Stimulated activated CD8-positive, alpha-beta memory T cell treated with anti-CD3 and anti-CD28 coated beads, Interleukin-15, amount 100 ng/mL, for 24 hours (primary cell): Measurements from ENCODE around the gene LEMD2.

Source experiments
- DNase-seq: peaks from one replicate; pipeline ENCODE4 v3.0.0-alpha.2; 2020; ENCODE audit warnings: low read depth

Gene LEMD2

DNA sequence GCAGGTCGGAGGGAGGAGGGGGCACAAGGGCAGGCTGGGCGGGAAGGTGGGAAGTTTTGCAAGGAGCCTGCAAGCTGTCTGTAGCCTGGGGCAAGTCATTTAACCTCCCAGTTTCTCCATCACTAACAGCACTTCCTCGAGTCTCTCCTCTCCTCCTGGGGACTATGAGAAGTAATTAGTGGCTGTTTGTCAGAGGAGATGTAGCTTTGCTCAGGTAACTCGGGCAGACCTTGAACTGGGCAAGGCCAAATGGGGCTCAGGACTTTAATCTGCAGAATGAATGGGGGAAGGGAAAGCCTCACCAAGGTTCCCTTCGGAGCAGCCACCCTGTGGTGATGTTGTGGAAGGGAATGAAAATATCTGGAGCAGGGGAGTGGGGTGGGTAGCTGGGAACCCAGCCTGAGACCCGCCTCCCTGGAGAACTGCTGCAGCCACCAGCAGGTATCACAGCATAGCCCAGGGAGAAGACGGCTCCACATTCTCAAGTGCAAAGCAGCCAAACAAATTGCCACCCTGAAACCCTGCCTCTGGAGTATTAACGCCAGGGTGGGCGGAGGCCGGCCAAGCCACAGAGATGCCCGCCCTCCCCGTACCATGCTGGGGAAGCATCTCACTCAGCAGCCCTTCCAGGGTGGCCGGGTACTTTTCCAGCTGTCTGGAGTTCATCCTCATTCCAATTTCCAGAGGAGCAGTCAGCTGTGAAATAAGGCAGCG, 6.1 kb upstream of the LEMD2 start:
- no peak for DNase-seq

DNA sequence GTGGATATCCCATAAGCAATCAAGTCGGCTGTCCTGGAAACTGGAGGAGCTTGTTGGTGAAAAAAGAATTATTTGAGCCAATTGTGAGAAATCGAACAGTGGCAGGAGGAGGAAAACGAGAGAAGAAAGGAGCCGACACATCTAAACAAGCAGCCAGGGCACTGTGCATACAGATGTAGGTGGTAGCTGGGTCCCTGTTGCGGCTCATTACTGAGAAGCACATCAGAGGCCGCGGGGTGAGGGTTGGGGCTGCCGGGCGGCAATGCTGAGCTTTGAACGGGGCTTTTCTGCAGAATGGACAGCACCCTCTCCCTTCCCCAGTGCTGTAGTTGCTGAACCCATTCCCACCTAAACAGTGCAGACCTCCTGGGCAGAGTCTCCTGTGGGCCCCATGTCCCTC, 4.1 kb upstream of the LEMD2 start:
- DNase-seq = no peak

DNA sequence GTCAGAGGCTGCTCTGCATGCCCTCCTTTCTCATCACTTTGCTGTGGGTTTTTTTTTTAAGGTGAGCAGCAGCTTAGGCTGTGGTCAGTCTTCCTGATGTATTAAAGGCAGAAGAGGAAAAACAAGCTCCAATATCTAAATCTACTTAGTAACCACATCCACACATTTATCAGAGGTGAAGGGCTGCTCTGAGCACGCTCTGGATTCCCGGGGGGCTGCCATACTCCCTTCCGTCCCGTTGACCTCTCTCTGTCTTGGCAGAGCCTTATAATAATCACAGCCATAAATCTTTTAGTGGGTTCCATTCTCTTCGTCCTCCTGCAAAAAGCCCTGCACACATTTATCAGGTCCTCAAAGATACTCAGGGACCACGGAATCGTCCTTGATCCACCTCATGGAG, 2.7 kb upstream of the LEMD2 start:
- DNase-seq = no peak

DNA sequence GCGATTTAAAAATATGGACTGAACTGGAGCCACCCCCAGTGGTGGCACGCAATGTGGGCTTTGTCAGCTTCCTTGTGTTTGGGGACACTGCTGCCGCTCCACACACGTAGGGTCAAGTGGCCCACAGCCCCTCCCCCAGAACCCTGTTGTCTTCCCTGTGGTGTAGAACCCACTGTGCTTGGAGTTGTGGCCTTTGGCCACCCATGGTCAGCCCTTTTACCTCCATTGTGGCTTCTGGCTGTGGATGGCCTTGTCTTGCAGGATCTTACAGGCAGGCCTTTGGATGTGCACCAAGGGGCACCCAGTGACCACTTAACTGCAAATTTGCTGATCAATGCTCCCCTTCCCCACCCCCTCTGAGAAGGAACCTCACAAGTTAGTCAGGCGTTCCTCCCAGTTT, 2.0 kb upstream of the LEMD2 start:
- no peak for DNase-seq

DNA sequence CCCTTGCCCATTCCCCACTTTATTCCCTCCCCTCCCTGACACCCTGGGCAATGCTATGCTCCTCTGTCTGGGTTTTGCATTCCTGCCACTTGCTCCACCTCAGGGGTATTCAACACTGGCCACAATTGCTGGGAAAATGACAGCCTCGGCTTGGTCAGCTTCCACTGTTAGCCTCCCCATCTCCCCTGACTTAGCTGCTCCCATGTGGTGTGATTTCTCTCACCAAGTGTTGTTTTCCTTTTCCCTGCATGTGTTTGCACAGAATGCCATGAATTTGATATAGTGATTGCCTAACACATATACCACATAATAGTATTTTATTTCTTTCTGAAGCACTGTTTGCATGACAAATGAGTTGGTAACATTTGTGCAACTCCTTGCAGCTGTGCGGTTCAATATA, 1.4 kb upstream of the LEMD2 start:
- no peak for DNase-seq

DNA sequence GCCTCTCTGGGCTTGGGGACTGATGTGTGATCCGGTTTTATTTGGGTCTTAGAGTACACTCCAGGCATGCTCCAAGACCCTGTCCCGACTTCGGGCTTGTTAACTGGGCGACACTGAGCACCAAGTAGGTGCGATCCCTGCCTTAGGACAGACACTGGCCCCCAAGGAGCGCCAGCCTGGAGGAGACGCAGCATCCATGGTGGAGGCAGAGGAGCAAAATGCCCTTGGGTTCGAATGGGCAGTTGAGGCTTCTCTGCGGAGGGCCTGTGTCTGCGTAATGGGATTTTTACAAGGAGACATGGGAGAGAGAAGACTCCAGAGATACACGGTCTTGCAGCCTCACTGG, 593 bp upstream of the LEMD2 start:
- DNase-seq = no peak

DNA sequence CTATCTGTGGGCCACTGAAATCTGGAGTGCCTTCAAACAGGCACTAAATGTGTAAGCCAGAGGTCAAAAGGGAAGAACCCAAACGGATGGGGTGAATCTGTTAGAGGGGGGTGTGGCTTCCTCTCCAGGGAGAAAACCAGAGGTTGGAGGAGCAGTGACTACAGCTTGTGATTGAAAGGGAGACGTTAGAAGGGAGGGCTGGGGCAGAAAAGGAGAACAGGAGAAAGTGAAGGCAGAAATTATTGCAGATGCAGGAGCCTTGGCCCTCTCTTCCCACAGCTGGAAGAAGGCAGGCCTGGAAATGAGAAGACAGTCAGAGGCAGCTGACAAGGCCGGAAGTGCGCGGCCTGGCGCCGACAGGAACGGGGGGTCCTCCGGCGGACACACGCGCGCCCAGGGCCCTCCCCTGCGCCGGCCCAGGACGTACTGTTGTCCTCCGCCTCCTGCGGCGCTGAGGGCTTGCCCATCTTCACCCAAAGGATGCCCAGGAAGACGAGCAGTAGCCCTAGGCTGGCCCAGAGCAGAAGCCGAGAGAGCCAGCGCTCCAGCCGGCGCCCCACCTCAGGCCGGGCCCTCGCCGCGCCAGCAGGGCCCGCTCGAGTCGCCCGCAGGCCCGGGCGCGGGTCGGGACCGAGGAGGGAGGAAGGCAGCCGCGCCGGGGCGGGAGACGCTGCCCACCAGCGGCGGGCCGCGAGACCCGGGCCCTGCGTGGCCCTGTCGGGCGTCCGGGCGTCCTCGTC, 806 bp downstream of the LEMD2 start:
- peak; percentile 26 for DNase-seq

DNA sequence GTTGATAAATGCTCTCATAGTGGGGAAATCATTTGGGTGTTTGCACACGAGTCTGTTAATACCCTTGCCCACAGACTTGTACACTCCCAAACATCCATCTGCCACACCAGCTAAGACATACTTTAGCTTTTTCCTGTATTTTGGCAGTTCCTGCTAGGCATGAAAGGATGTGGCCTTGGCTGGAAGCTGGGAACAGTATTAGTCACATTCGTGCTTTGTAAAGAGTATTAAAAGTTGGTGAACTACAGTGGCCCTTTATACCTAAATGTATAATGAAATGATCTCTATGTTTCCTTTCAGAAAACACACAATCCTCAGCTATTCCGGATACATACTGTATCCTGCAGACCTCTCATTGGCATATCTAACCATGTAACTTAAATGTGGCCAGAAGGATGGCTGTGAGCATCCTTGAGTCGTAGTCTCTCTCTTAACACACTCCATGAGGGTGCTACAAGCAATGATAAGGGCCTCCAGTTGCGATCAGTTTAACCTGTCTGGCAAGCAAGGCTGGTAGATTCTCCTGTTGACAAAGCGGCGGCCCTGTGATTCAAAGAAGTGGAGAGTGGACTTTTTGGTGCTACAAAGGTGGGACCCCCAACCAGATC, 1.5 kb downstream of the LEMD2 start:
- DNase-seq = no peak

DNA sequence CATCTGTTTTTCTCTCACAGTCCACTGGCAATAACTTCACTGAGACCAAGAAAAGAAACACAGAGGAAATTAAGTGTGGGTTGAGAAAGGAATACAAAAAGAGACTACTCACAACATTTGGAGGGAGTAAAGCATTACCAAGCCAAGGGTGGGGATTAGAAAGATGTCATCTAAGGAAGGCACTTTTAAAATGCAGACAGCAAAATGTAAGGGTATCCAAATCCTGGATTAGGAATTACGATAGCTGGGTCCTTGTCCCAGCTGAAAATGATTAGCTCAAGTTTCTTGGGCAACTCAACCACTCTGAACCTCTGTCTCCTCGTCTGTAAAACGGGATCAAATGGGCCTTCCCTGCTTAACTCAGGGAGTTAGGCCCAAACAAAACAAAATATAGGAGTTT, 2.2 kb downstream of the LEMD2 start:
- no peak for DNase-seq

DNA sequence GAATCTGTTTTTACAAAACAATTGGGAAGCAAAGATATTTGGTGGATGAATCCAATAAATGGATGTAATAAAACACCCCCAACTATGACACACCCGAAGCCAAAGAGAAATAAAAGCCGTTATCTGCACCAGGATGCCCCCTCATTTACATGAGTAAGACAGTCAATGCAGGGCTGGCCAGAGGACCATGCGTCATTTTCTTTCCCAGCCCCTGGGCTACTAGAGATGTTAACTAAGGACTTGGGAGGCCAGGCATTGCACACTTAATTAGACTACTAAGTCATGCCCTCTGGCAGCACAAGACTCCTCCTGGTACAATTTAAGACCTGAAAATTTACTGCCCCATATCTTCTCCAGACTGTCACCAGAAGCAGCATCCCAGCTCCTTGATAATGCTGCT, 3.2 kb downstream of the LEMD2 start:
- DNase-seq = no peak

DNA sequence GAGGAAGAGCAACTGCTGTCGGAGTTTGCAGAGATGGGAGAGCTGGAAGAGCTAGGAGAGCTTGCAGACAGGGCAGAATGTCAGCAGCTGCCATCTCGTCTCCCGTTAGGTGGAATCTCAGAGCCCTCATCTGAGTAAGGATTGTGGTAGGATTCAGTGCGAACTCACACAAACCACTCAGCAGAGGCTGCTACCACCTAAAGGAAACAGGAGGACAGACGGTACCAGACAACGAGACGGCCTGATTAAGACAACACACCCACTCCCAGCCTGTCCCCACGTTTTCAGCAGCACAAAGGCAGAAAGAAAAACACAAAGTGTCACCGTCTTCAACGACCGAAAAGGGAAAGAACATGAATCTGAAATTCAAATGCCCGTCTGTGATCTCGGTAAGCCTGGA, 4.1 kb downstream of the LEMD2 start:
- no peak for DNase-seq

DNA sequence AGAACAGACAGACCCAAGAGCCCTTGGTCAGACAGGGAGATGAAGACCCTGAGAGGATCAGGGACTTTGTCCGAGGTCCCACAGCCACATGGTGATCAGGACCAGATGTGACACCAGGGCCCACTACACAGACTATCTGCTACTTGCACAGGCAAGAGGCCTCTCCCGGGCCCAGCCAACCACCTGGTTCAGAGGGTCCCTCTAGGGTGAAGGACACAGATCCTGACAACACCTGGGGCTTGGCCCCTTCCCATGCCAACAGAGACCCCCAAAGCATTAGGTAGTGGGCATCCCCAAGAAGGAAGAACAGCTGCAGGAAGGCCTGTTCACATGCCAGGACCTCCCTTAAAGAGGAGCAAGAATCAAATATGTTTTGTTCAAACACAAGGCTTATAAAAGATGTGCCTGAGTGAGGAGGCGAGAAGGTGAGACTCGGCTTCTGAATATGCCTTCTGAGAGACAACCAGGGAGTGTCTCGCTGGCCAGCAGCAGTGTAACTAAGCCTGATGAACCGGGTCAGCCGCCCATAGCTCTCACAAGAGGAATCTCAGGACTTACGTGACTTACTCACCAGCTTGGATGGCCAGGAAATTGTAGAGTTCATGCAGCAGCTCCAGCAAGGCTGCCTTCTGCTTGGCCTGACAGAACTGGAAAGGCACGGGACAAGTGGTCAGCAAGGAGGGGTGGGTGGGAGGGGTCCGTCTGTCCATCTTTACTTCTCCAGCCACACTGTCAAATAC, 5.0 kb downstream of the LEMD2 start:
- no peak for DNase-seq

DNA sequence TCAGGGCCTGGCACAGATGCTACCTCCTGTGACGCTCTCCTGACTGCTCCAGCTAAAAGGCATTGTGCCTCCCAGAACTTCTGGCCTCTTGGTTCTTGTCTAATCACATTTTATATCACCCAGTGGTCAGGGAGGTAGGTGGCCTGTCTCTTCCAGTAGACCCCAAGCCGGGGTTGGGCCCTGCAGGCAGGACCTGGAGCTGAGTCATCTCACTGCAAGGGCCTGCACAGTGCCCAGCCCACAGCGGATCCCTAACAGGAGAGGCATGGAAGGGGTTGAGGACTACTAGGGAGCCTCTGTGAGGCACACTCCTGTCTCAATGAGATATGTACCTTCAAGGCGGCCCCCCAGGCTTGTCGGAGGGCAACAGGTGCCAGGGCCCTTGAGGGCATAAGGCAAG, 6.4 kb downstream of the LEMD2 start:
- no peak for DNase-seq

DNA sequence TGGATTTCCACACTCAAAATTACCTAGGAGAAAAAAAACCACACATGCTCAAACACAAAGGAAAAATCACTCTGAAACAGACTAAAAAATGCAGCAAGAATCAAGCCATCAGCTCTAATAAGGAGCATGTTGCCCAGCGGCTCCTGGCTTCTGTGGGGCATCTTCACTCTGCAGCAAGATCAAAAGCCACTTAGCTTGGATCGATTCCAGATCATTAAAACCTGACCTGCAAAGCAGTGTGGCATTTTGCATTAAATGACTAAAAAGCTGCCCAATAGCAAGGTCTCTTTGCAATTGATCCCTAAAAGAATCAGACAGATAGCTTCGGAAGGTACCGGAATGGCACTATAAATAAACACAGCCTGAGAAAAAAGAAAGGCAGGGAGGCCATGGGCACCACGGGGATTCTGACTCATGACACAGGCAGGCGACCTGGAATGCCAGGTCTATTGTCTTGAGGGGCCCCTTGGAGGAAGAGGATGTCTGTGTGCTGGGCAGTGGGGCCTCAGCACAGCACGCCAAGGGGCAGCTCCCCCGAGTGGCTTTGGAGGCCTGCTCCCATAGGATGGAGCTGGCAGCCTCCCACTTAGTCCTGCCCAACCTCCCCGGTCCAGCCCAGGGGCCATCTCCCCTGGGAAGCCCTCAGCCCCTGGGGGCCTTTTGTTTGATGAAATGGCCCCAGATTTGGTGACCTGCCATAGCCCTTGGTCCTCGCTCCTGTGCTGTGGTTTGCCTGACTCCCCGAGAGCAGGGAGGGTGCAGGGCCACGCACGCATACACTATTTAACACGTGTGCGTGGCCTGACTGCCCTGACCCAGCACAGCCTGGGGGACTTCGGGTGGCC, 7.6 kb downstream of the LEMD2 start:
- no peak for DNase-seq

DNA sequence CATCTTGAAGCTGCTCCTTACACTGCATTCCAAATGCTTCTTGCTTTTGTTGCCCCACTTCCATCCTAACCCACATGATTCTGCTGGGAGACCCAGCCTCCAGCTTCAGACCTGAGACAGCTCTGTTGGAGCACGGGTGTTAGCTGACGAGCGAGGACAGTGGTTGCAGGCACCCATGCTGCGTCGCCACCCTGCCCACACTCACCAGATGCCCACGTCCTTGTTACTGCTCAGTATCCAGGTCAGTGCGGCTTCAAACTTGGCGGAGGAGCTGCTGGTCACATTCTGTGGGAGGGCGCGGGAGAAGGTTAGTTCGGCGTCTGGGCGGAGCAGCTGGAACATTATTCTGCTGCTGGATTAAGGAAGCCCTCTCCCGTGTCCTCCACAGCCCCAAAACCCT, 9.0 kb downstream of the LEMD2 start:
- DNase-seq = no peak

DNA sequence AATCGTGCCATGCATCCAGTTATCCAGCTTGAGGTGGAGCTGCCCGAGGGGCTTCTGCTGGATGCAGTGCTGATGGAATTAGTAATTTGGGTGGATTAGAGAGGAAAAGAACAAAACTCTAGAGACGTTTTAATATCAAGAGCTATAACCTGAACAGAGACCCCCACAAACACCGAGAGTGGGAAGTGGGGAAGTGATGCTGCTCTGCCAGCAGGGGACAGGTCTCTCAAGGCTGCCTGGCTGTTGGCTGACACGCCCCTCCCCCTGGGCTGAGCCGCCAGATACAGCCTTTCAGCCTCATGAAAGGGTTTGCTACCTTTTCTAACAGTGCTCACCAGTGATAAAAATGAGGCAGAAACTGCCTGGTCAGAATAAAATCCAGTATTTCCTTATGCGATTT, 9.6 kb downstream of the LEMD2 start:
- DNase-seq = no peak

DNA sequence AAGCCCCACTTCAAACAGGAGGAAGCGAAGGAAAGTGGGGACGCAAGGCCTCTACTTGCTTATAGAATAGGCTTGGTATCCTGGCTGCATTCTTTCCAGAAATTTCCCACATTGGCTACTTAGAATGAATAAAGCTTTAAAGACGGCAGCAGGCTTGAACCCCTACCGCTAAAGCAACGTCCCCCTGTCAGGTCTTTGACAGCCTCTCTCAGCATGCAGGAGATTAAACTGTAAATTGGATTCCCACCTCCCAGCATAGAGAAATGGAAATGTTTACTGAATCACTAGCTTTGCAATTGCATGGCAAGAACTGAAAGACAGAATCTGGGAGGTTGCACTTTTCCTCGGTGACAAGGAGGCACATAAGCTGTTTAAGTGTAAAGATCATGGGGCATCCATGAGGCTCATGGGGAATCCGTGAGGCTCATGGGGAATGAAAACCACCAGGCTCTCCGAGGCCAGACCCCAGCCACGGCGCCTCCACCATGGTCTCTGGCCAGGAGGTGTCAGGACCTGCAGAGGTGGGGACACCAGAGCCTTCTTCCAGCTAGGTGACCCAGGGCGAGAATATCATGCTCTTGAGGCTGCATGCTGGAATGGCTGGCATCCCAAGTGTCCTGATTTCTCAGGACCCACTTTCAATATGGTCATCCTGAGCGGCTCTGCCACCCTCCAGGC, 10.3 kb downstream of the LEMD2 start:
- DNase-seq = no peak

DNA sequence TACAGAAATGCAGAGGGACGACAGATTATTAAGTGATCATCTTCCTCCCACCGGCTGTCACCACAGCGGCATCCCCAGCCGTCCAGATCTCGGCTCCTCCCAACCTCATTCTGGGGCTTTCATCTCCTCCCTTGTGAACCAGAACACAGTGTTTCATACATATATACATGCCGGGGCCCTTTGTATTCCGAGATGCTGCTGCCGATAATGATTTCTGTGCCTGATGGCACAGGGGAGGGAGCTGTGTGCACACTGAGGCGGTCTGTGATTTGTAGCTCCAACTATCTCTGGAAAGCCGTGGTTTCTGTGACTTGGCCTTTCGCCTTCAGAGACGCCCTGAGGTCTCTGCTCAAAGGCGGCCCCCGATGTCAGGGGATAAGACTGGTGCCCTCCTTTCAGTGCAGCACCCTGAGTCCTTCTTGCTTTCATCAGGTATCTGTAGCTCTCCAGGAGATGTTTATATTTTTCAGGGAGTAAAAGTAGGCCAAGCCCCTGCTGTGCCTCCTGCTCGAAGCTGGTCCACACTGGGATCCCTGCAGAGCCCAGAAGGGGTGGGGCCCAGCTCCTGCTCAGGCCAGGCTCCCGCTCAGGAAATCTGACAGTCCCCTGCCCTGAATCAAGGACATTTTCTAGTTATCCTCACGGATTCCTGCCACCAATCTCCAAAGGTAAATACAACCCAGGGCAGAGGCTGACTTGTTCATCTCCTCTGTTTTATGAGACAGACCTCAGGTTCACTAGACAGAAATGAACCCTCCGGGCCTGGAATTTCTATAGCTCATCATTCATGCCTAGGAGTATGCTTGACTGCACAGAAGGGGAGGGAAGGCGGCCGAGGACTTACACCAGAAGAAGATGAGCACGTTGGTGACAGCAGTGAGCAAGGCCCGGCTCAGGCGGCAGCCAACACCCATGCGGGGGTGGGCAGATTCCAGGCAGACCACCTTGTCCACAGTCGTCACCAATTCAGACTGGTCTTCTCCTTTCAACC, 11.2 kb downstream of the LEMD2 start:
- no peak for DNase-seq

DNA sequence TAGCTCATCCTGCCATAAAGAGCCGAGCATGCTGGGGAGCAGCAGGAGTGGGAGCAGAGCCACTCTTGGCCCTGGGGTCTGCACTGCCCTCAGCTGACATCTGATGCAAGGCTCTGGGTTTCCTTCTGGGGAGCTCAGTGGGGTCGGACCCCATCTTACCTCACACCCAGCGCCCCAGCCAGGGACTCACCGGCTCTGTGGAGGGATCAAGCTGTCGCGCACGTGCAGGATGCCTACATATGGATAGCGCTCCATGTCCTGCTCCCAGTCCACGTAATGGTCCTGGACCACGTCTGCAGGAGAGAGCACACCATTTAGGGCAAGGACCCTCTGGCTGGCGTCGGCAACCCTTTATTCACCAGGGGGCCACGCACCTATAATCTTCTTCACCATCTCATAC, 12.2 kb downstream of the LEMD2 start:
- no peak for DNase-seq

DNA sequence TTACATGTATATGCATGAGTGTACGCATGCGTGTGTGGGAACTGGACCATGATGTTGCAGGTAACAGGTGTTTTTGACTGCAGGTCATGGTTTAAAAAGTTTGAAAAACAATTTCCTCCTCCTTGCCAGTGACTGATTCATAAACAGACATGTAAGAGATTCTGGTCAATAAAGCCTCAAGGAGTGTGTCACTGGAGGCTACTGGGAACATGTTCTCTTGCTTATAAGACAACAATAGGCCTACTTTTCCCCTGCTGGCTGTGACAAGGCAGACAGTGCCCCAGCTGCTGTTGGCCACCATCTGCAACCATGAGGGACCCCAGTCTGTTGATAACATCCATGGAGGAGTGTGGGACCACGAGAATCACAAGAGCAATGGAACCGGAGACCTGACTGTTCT, 12.7 kb downstream of the LEMD2 start:
- DNase-seq = no peak
